T-cell (primary cell): ENCODE data around the gene TK2. TPM values are rescaled to one million over a fixed set of nuclear protein-coding genes. Genes with fewer than 3 reads are reported as not detected.

Source experiments
- ATAC-seq, 4 experiments: fragments of 200-7000 bp in 3 of 4; fragments of 150-1000 bp in 1 of 4; cut with Tn5 transposase; replicated peaks in 1 of 4; 1 replicate in 3 of 4; 2 replicates in 1 of 4; pipeline ENCODE4 v1.10.0; 2021; ENCODE audit warnings: moderate library complexity in 3 of 4, mild to moderate bottlenecking in 2 of 4, moderate number of reproducible peaks in 1 of 4
- CTCF ChIA-PET, 2 donors: fragments of 300-600 bp; sonication (Branson Sonifier 250); formaldehyde crosslinking; loops; one replicate each; lab custom pipeline; 2022; ENCODE audit warnings: antibody characterized with exemption in 2 of 2; lab: Charles Lee
- POLR2A ChIA-PET, 2 donors: fragments of 300-600 bp; sonication (Branson Sonifier 250); formaldehyde crosslinking; loops; one replicate each; lab custom pipeline; 2022; ENCODE audit warnings: antibody characterized with exemption in 2 of 2; lab: Charles Lee
- DNase-seq, 35 experiments: peaks; one replicate each; pipeline versions ENCODE4 v3.0.0 to v3.0.0-alpha.2; 2013 to 2023
- H3K27ac ChIP-seq: one replicate; pipeline ENCODE4 v1.5.1; 2013; ENCODE audit warnings: low read length
- H3K27me3 ChIP-seq, 2 experiments: replicated peaks in 1 of 2; 1 replicate in 1 of 2; 2 replicates in 1 of 2; pipeline versions ENCODE4 v1.6.1 to v1.7.0; 2013; ENCODE audit warnings: low read length in 1 of 2, mixed read lengths in 1 of 2; ENCODE audit not compliant: control insufficient read depth in 2 of 2, insufficient read depth in 2 of 2; ENCODE audit errors: extremely low read depth in 1 of 2
- H3K36me3 ChIP-seq, 2 donors: 1 replicate in 1 of 2; 2 replicates in 1 of 2; pipeline versions ENCODE4 v1.6.1 to v1.7.0; 2013; ENCODE audit warnings: low read length in 1 of 2; ENCODE audit not compliant: control insufficient read depth in 2 of 2, insufficient read depth in 1 of 2; ENCODE audit errors: extremely low read depth in 1 of 2
- H3K4me1 ChIP-seq, 2 experiments: 1 replicate in 1 of 2; 2 replicates in 1 of 2; pipeline versions ENCODE4 v1.6.1 to v1.7.0; 2013; ENCODE audit warnings: low read length in 2 of 2, mixed read lengths in 1 of 2; ENCODE audit not compliant: insufficient read depth in 2 of 2, control insufficient read depth in 1 of 2; ENCODE audit errors: extremely low read depth in 1 of 2
- H3K4me3 ChIP-seq, 2 donors: 1 replicate in 1 of 2; 2 replicates in 1 of 2; pipeline versions ENCODE4 v1.5.1 to v1.7.0; 2013; ENCODE audit warnings: mild to moderate bottlenecking in 2 of 2, low read length in 1 of 2, moderate library complexity in 1 of 2; ENCODE audit not compliant: control insufficient read depth in 1 of 2; ENCODE audit errors: extremely low read depth in 1 of 2
- H3K9me3 ChIP-seq: 2 replicates; pipeline ENCODE4 v1.7.0; 2013
- H3K27ac Mint-ChIP-seq, 2 donors: one replicate each; pipeline ENCODE4 v1.8.0; 2020 to 2021; ENCODE audit warnings: mild to moderate bottlenecking in 2 of 2, mixed read lengths in 2 of 2
- H3K27me3 Mint-ChIP-seq, 2 donors: one replicate each; pipeline ENCODE4 v1.8.0; 2021 to 2022; ENCODE audit warnings: mixed read lengths in 2 of 2
- H3K36me3 Mint-ChIP-seq: one replicate; pipeline ENCODE4 v1.8.0; 2021; ENCODE audit warnings: mixed read lengths
- H3K4me1 Mint-ChIP-seq, 3 donors: one replicate each; pipeline ENCODE4 v1.8.0; 2020 to 2022; ENCODE audit warnings: mixed read lengths in 3 of 3, mild to moderate bottlenecking in 1 of 3
- H3K4me3 Mint-ChIP-seq, 3 donors: one replicate each; pipeline ENCODE4 v1.8.0; 2020 to 2022; ENCODE audit warnings: mild to moderate bottlenecking in 3 of 3, mixed read lengths in 3 of 3, moderate library complexity in 3 of 3
- H3K9me3 Mint-ChIP-seq, 3 donors: one replicate each; pipeline ENCODE4 v1.8.0; 2020 to 2022; ENCODE audit warnings: mixed read lengths in 3 of 3
- WGBS: methylation state at CpG from one replicate; pipeline ENCODE4 v1.1.5; 2013; ENCODE audit warnings: missing lambda C conversion rate; ENCODE audit not compliant: insufficient coverage; 5-methylcytosine and 5-hydroxymethylcytosine counted together
- total RNA-seq, 35 experiments: library from RNA in 6 of 35; stranded (reverse) in 6 of 35; fragments of 120-200 nt in 1 of 35; gene quantifications; one replicate each; pipeline versions ENCODE4 v1.2.1 to v1.2.4 and lab custom pipeline; 2013 to 2026

The TK2 gene
- total RNA-seq, 5 donors from 2014 or later (not counting 1 experiment from before 2014, with no cell fraction given) = 4.6 to 10.8 (median 8.4) TPM

GRCh38 chr16:66587881-66588600 is 38.1 kb upstream of the TK2 start:
- ChIA-PET POLR2A (no interaction called here), CTCF (interaction anchor here (1.6 to 3.1 kb wide), 2 partner anchors 24 to 25 kb away, joined by 10 to 27 read pairs; no protein-coding TSS in a partner anchor)
- WGBS = 65% methylated on average over 4 of the region's 7 CpGs
- peaks cover 24 to 40% (median 33%) of the 10 kb centered on the region in 3 donors for H3K4me1 Mint-ChIP-seq
- Histone ChIP-seq H3K9me3 (no peaks in the 10 kb centered on the region), H3K27ac (no peak overlapping the region), H3K4me3 (peak overlapping the region in 1 of 2 donors; percentile 21), H3K36me3 (no peaks in the 10 kb centered on the region), H3K4me1 (peaks cover 13 to 32% of the 10 kb centered on the region in 2 experiments), H3K27me3 (peaks cover 0 to 2% of the 10 kb centered on the region in 2 experiments)
- ATAC-seq = no peak
- DNase-seq = no peak
- H3K9me3 Mint-ChIP-seq = no peaks in the 10 kb centered on the region
- peak overlapping the region; percentile 45 to 57 for H3K27ac Mint-ChIP-seq
- H3K4me3 Mint-ChIP-seq = peak overlapping the region; percentile 14 to 65 (median 44)
- H3K27me3 Mint-ChIP-seq = no peaks in the 10 kb centered on the region
- H3K36me3 Mint-ChIP-seq = no peaks in the 10 kb centered on the region

- no peak for ATAC-seq
- H3K9me3 Mint-ChIP-seq = no peaks in the 10 kb centered on the region
- H3K27ac Mint-ChIP-seq = no peak overlapping the region
- Histone ChIP-seq H3K36me3 (no peaks in the 10 kb centered on the region), H3K27me3 (no peaks in the 10 kb centered on the region), H3K4me3 (no peak overlapping the region), H3K9me3 (no peaks in the 10 kb centered on the region), H3K4me1 (peaks cover 13 to 28% of the 10 kb centered on the region in 2 experiments), H3K27ac (no peak overlapping the region)
- H3K4me3 Mint-ChIP-seq = no peak overlapping the region
- ChIA-PET POLR2A (no interaction called here), CTCF (interaction anchor here in 1 of 2 donors (0.7 kb wide), 1 partner anchor 74 kb away, joined by 9 read pairs; no protein-coding TSS in a partner anchor)
- no peak for DNase-seq
- H3K36me3 Mint-ChIP-seq = no peaks in the 10 kb centered on the region
- H3K4me1 Mint-ChIP-seq = peaks cover 22 to 37% (median 29%) of the 10 kb centered on the region in 3 donors
- WGBS = 87% methylated on average over 8 of the region's 10 CpGs
- peaks cover 0 to 6% of the 10 kb centered on the region in 2 donors for H3K27me3 Mint-ChIP-seq
These were observed 35.7 kb upstream of the TK2 start for GRCh38 chr16:66585481-66586239.

- CTCF ChIA-PET = interaction anchor here in 1 of 2 donors (1.0 to 1.2 kb wide), 2 partner anchors 18 to 27 kb away, joined by 4 to 5 read pairs; no protein-coding TSS in a partner anchor
These were observed 31.5 kb upstream of the TK2 start for GRCh38 chr16:66581246-66581952.

GRCh38 chr16:66580605-66581209 is 30.8 kb upstream of the TK2 start:
- Mint-ChIP-seq H3K27me3 (peaks cover 7 to 38% of the 10 kb centered on the region in 2 donors), H3K36me3 (no peaks in the 10 kb centered on the region), H3K27ac (no peak overlapping the region), H3K9me3 (no peaks in the 10 kb centered on the region), H3K4me1 (peaks cover 12 to 18% (median 15%) of the 10 kb centered on the region in 3 donors), H3K4me3 (peak overlapping the region in 1 of 3 donors; percentile 72)
- Histone ChIP-seq H3K36me3 (no peaks in the 10 kb centered on the region), H3K4me3 (no peak overlapping the region), H3K27me3 (peaks cover 4 to 24% of the 10 kb centered on the region in 2 experiments), H3K27ac (no peak overlapping the region), H3K4me1 (peaks cover 2 to 15% of the 10 kb centered on the region in 2 experiments), H3K9me3 (no peaks in the 10 kb centered on the region)
- ATAC-seq (no peak), DNase-seq (no peak)
- WGBS = 100% methylated on average over 2 of the region's 4 CpGs
- ChIA-PET POLR2A (no interaction called here), CTCF (interaction anchor here in 1 of 2 donors (1.2 kb wide), 1 partner anchor 28 kb away, joined by 5 read pairs; no protein-coding TSS in a partner anchor)

More at GRCh38 chr16:66581246-66581952, 31.5 kb upstream of the TK2 start:
- ATAC-seq (no peak), DNase-seq (no peak)
- peaks cover 4 to 24% of the 10 kb centered on the region in 2 experiments for H3K27me3 ChIP-seq
- WGBS = 57% methylated on average over 1 of the region's 3 CpGs
- Mint-ChIP-seq H3K9me3 (no peaks in the 10 kb centered on the region), H3K4me1 (peaks cover 12 to 20% (median 15%) of the 10 kb centered on the region in 3 donors), H3K27ac (no peak overlapping the region), H3K36me3 (no peaks in the 10 kb centered on the region), H3K27me3 (peaks cover 7 to 38% of the 10 kb centered on the region in 2 donors), H3K4me3 (no peak overlapping the region)
- no peak overlapping the region for H3K4me3 ChIP-seq
- no peaks in the 10 kb centered on the region for H3K36me3 ChIP-seq
- POLR2A ChIA-PET = no interaction called here
- H3K27ac ChIP-seq = no peak overlapping the region
- H3K4me1 ChIP-seq = peaks cover 2 to 15% of the 10 kb centered on the region in 2 experiments
- no peaks in the 10 kb centered on the region for H3K9me3 ChIP-seq

GRCh38 chr16:66578651-66579531 is 29.0 kb upstream of the TK2 start, which contains the start of gene CMTM2:
Gene CMTM2 (plus strand): TSS chr16:66579463. CDS start chr16:66579608, 145 bp downstream.
- peak in 17 of 35 experiments; percentile 5 to 38 (median 24) for DNase-seq
- CTCF ChIA-PET = interaction anchor here (0.6 to 1.8 kb wide), 4 partner anchors 11 to 164 kb away, joined by 4 to 11 read pairs (median 4); no protein-coding TSS in a partner anchor
- no peak within 1 kb of the TSS for H3K27ac Mint-ChIP-seq

More at GRCh38 chr16:66578651-66579531, 29.0 kb upstream of the TK2 start, which contains the start of gene CMTM2:
- Mint-ChIP-seq H3K4me3 (peak within 1 kb of the TSS; percentile 62 to 72 (median 68)), H3K36me3 (no peaks in the 10 kb centered on the region), H3K4me1 (peaks cover 11 to 17% (median 12%) of the 10 kb centered on the region in 3 donors), H3K27me3 (peaks cover 7 to 38% of the 10 kb centered on the region in 2 donors), H3K9me3 (no peaks in the 10 kb centered on the region)
- Histone ChIP-seq H3K36me3 (no peaks in the 10 kb centered on the region), H3K4me3 (peak within 1 kb of the TSS; percentile 34 to 72), H3K27ac (no peak within 1 kb of the TSS), H3K27me3 (peaks cover 4 to 24% of the 10 kb centered on the region in 2 experiments), H3K4me1 (peaks cover 2 to 15% of the 10 kb centered on the region in 2 experiments), H3K9me3 (no peaks in the 10 kb centered on the region)
- WGBS = 13% methylated on average over 72 of the region's 77 CpGs
- peak; percentile 54 to 72 (median 68) for ATAC-seq
- POLR2A ChIA-PET = interaction anchor here in 1 of 2 donors (0.6 kb wide), 3 partner anchors 10 to 26 kb away, joined by 3 to 8 read pairs (median 4); no protein-coding TSS in a partner anchor
